IPS-15b (cell line): ENCODE data around the gene SH3BP5.

ENCODE experiments used
- H3K27me3 ChIP-seq: one replicate; pipeline ENCODE4 v1.6.1; 2013; ENCODE audit warnings: low read length; ENCODE audit not compliant: control insufficient read depth, insufficient read depth
- H3K36me3 ChIP-seq: one replicate; pipeline ENCODE4 v1.6.1; 2013; ENCODE audit warnings: low read length; ENCODE audit not compliant: control insufficient read depth, insufficient read depth
- H3K4me1 ChIP-seq: one replicate; pipeline ENCODE4 v1.6.1; 2013; ENCODE audit warnings: mild to moderate bottlenecking, low read length; ENCODE audit not compliant: control insufficient read depth, insufficient read depth
- H3K4me3 ChIP-seq: one replicate; pipeline ENCODE4 v1.5.1; 2013; ENCODE audit warnings: low read depth, low read length
- H3K9ac ChIP-seq: one replicate; pipeline ENCODE4 v1.6.1; 2013; ENCODE audit warnings: low read depth, mild to moderate bottlenecking, low read length
- H3K9me3 ChIP-seq: one replicate; pipeline ENCODE4 v1.6.1; 2013; ENCODE audit warnings: mild to moderate bottlenecking, low read length; ENCODE audit not compliant: control insufficient read depth, insufficient read depth

The SH3BP5 gene

DNA sequence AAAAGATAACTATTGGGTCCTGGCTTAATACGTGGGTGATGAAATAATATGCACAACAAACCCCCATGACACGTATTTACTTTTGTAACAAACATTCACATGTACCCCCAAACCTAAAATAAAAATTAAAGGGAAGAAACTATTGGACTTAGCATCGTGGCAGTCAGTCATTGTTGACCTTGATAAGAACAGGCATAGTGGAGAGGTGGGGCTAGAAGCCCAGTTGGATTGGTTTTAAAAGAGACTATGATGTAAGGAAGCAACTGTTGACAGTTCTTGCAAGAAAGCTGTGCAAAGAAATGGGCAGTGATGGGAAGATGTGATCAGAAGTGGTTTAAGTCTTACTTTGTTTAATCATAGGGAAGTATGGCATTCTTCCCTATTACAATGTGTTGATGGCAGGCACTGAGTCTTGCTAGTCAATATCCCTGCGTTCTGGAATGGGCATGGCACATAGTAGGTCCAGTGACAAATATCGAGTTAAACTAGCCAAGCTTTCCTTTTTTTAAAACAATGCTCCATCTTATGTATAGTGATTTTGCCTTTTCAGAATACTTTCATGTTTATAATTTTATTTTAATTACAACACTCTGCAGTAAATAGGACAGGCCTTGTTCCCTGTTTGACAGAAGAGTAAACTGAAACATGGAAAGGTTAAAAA lies 88.4 kb downstream of the SH3BP5 start:
- no peaks in the 10 kb centered on the region for H3K4me1 ChIP-seq
- H3K4me3 ChIP-seq, result no peak overlapping the region
- H3K36me3 ChIP-seq, result peaks cover 7% of the 10 kb centered on the region
- no peak overlapping the region for H3K9ac ChIP-seq
- no peaks in the 10 kb centered on the region for H3K9me3 ChIP-seq
- no peaks in the 10 kb centered on the region for H3K27me3 ChIP-seq

DNA sequence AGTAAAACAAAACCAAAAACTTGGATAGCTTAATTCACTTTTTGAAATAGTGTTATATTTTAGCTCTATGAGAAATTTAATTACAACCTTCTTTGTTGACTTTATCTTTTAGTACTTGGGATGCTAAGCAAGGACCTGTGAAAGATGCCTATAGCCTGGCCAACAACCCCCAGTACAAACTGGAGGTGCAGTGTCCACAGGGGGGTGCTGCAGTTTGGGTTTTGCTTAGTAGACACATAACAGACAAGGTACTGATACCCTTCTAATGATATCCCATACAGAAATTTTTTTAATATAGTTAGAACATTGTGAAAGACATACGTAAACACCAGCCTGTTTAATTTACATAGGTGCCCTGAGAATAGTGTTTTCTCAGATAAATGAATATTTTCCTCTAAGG lies 91.0 kb downstream of the SH3BP5 start:
- Histone ChIP-seq H3K36me3 (peaks cover 4% of the 10 kb centered on the region), H3K4me3 (no peak overlapping the region), H3K27me3 (no peaks in the 10 kb centered on the region), H3K9me3 (no peaks in the 10 kb centered on the region), H3K4me1 (no peaks in the 10 kb centered on the region), H3K9ac (no peak overlapping the region)

DNA sequence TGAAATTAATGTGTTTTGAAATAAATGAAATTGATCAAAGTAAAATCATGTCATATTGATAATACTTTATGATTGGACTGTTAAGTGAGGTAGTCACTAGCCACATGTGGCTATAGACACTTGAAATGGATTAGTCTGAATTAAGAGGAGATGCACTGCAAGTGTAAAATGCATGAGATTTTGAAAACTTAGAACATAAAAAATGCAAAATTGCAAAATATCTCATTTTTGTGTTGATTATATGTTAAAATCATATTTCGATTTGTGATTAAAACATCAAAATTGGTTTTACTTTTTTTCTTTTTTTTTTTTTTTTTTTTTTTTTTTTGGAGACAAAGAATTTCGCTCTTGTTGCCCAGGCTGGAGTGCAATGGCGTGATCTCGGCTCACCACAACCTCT lies 103.1 kb downstream of the SH3BP5 start:
- Histone ChIP-seq H3K9ac (no peak overlapping the region), H3K9me3 (no peaks in the 10 kb centered on the region), H3K4me3 (no peak overlapping the region), H3K4me1 (no peaks in the 10 kb centered on the region), H3K27me3 (no peaks in the 10 kb centered on the region), H3K36me3 (no peaks in the 10 kb centered on the region)

DNA sequence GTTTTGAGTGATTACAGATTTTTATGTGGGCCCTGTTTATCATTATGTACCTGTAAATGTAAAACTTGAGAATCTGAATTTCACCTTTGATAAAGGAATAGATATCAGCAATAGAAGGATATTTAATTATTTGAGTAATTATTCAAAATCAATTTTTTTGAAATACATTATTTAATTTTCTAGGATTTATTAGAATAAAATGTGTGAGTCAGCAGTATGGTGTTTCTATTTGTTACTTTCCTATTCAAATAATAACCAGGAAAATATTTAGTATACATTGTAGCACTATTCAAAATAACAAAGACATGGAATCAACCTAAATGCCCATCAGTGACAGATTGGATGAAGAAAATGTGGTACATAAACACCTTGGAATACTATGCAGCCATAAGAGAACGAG lies 104.2 kb downstream of the SH3BP5 start:
- Histone ChIP-seq H3K9ac (no peak overlapping the region), H3K36me3 (no peaks in the 10 kb centered on the region), H3K27me3 (no peaks in the 10 kb centered on the region), H3K9me3 (no peaks in the 10 kb centered on the region), H3K4me1 (no peaks in the 10 kb centered on the region), H3K4me3 (no peak overlapping the region)

DNA sequence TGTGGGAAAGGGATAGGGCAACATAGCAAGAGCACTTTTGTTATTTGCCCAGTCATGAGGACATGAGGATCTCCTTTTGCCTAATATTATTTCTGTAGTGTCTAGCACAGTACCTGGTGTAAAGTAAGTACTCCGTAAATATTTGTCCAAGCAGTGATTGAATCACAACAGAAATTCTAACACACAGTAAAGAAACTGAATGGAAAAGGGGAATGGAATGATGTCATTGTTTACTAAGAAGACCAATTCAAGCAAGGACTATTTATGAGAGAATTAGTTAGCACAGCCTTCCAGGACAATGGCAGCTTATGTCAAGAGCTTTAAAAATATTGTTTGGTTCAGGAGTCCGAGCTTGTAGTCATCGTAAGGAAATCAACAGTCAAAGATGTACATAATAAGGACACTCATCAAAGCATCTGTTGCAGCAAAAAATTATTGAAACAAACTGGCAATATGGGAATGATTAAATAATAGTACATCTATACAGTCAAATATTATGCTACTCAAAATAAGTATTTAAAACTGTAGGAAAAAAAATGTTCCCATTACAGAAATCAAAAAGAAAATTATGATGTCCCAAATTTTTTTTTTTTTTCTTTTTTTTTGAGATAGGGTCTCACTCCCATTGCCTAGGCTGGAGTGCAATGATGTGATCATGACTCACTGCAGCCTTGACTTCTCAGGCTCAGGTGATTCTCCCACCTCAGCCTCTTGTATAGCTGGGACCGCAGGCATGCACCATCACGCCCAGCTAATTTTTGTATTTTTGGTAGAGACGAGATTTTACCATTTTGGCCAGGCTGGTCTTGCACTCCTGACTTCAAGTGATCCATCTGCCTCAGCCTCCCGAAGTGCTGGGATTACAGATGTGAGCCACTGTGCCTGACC lies 108.5 kb downstream of the SH3BP5 start:
- Histone ChIP-seq H3K36me3 (peaks cover 6% of the 10 kb centered on the region), H3K9ac (no peak overlapping the region)

DNA sequence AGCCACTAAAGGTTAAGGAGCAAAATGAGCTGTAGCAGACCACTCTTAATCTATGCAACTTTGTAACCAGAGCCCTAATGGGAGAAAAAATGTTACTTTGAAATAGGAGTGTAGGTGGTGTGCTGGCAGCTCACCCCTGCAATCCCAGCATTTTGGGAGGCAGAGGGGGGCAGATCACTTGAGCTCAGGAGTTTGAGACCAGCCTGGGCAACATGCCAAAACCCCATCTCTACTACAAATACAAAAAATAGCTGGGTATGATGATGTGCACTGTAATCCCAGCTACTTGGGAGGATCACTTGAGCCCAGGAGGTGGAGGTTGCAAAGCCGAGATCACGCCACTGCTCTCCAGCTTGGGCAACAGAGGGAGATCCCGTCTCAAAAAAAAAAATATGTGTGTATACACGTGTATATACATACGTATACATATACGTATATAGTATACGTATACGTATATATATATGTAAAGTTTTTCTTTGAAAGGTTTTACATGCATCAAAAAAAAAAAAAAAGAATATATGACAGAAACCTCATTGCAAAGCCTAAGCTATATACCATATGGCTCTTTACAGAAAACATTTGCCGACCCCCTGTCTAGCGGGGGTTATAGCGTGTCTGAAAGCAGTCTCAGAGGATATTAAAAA lies 110.7 kb downstream of the SH3BP5 start:
- no peaks in the 10 kb centered on the region for H3K9me3 ChIP-seq
- H3K4me3 ChIP-seq, result no peak overlapping the region
- H3K9ac ChIP-seq, result no peak overlapping the region
- H3K27me3 ChIP-seq, result no peaks in the 10 kb centered on the region
- peaks cover 8% of the 10 kb centered on the region for H3K36me3 ChIP-seq
- no peaks in the 10 kb centered on the region for H3K4me1 ChIP-seq

More for the DNA sequence above, 108.5 kb downstream of the SH3BP5 start:
- no peaks in the 10 kb centered on the region for H3K27me3 ChIP-seq
- no peaks in the 10 kb centered on the region for H3K4me1 ChIP-seq
- no peaks in the 10 kb centered on the region for H3K9me3 ChIP-seq
- H3K4me3 ChIP-seq, result no peak overlapping the region

DNA sequence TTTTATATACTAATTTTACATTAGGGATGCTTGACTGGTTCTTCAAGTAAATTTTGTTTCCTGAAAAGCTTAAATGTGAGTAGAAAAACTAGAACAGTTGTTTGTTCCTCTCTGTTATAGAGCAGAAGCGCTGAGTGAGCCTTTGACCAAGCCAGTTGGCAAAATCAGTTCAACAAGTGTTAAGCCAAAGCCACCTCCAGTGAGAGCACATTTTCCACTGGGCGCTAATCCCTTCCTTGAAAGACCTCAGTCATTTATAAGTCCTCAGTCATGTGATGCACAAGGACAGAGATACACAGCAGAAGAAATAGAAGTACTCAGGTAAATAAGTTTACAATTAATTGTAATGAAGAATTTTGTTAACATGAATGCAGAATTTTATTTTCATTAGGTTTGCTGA lies 111.7 kb downstream of the SH3BP5 start:
- Histone ChIP-seq H3K36me3 (peaks cover 8% of the 10 kb centered on the region), H3K4me3 (no peak overlapping the region), H3K27me3 (no peaks in the 10 kb centered on the region), H3K9me3 (no peaks in the 10 kb centered on the region), H3K4me1 (no peaks in the 10 kb centered on the region), H3K9ac (no peak overlapping the region)

DNA sequence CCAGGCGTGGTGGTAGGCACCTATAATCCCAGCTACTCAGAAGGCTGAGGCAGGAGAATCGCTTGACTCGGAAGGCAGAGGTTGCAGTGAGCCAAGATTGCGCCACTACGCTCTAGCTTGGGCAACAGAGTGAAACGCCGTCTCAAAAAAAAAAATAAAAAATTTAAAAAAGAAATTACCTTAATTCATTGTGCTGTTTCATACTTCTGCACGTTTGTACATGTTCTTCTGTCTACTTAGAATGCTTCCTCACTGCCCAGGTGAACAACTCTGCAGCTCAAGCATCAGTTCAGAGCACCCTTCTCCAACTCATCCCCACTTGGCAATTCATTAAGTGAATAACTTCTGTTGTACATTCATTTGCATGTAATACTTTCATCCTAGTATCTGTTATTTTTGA lies 112.3 kb downstream of the SH3BP5 start:
- peaks cover 8% of the 10 kb centered on the region for H3K36me3 ChIP-seq
- no peak overlapping the region for H3K4me3 ChIP-seq
- no peaks in the 10 kb centered on the region for H3K9me3 ChIP-seq

DNA sequence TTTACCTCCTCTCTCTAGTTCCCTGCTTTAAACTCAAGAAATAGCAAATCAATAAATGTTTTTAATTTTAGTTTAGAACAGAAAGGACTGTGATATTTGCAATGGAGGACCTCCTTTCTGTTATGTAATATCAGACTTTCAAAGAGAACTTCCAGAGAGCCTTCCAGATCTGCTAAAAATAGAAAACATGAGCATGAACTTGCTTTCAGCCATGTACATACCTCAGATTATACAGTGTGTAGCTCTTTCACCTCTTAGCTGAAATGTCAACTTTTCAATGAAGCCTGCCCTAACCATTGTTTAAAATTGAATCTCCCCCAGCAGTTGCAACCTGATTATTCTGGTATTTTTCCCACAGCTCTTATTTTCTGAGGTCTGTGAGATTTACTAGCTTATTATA lies 113.7 kb downstream of the SH3BP5 start:
- H3K9ac ChIP-seq, result no peak overlapping the region
- peaks cover 8% of the 10 kb centered on the region for H3K36me3 ChIP-seq
- no peaks in the 10 kb centered on the region for H3K27me3 ChIP-seq

More for the DNA sequence above, 112.3 kb downstream of the SH3BP5 start:
- Histone ChIP-seq H3K9ac (no peak overlapping the region), H3K4me1 (no peaks in the 10 kb centered on the region), H3K27me3 (no peaks in the 10 kb centered on the region)

DNA sequence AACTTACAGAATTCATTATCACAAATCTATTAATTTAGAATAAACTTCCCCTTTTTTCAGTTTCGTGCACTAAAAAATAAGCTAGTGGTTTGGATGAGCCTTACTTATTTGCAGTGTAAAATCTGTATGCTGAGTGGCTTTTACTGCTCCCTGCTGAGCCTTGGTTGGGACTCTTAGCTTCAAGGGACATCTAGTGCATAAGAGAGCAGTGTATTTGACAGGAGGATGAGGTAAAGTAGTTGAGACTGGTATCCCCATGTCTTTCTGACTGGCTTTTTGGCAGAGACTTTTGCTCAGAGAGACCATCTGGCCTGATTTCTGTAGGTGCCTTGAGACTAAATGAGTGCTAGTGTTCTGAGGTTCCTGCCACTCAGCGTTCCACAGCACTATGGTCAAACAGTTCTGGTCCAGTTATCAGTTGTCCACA lies 114.5 kb downstream of the SH3BP5 start:
- H3K9me3 ChIP-seq, result no peaks in the 10 kb centered on the region
- no peaks in the 10 kb centered on the region for H3K27me3 ChIP-seq
- H3K4me3 ChIP-seq, result no peak overlapping the region
- H3K4me1 ChIP-seq, result no peaks in the 10 kb centered on the region
- H3K9ac ChIP-seq, result no peak overlapping the region
- peaks cover 8% of the 10 kb centered on the region for H3K36me3 ChIP-seq

More for the DNA sequence above, 113.7 kb downstream of the SH3BP5 start:
- Histone ChIP-seq H3K9me3 (no peaks in the 10 kb centered on the region), H3K4me3 (no peak overlapping the region), H3K4me1 (no peaks in the 10 kb centered on the region)

DNA sequence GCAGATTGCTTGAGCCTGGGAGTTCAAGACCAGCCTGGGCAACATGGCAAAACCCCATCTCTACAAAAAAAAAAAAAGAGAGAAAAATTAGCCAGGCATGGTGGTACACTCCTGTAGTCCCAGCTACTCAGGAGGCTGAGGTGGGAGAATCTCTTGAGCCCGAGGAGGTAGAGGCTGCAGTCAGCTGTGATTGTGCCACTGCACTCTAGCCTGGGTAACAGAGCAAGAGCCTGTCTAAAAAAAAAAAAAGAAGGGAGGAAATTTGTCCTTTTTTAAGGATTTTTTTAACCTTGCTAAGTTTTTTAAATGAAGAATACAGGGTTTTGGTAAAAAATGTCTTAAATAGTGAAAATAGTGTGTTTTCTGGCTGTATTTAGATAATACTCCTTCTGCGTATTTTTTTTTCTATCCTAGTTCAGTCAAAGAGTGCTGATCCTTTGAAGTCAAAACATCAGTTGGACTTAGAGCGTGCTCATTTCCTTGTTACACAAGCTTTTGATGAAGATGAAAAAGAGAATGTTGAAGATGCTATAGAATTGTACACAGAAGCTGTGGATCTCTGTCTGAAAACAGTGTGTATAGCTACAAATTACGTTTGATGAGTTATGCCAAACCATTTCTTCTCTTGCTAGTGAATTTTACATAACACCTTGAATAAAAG lies 115.2 kb downstream of the SH3BP5 start:
- Histone ChIP-seq H3K9ac (no peak overlapping the region), H3K36me3 (peaks cover 8% of the 10 kb centered on the region), H3K9me3 (no peaks in the 10 kb centered on the region), H3K4me3 (no peak overlapping the region), H3K4me1 (no peaks in the 10 kb centered on the region), H3K27me3 (no peaks in the 10 kb centered on the region)
